ENCODE measurements around the gene WDCP. TPM values are rescaled to one million over a fixed set of nuclear protein-coding genes. Genes with fewer than 3 reads are reported as not detected.

The WDCP gene
- total and polyA plus RNA-seq, 7 donors: 1.2 to 10.0 (median 3.7) TPM

- Histone ChIP-seq H3K27ac (no peak overlapping the region), H3K4me3 (no peak overlapping the region), H3K4me1 (no peaks in the 10 kb centered on the region), H3K36me3 (peaks cover 0 to 35% (median 6%) of the 10 kb centered on the region in 4 donors), H3K27me3 (no peaks in the 10 kb centered on the region), H3K9me3 (no peaks in the 10 kb centered on the region)
- WGBS, 2 donors: 85 to 92% methylated on average over 16 of the region's 16 CpGs
- intact Hi-C loops (cut with DNase I): no loop called here
- DNase-seq: no peak
- TF ChIP-seq EP300 (IDR thresholded peaks at IDR 0.05) (no peak), POLR2AphosphoS5 (IDR thresholded peaks at IDR 0.05) (no peak), POLR2A (IDR thresholded peaks at IDR 0.05) (no peak), CTCF (IDR thresholded peaks at IDR 0.05) (no peak)
These were observed 24.1 kb downstream of the WDCP start for GRCh38 chr2:24022975-24023575.

- Histone ChIP-seq H3K4me3 (no peak overlapping the region), H3K36me3 (peaks cover 0 to 30% (median 6%) of the 10 kb centered on the region in 4 donors), H3K9me3 (no peaks in the 10 kb centered on the region), H3K27me3 (no peaks in the 10 kb centered on the region), H3K4me1 (no peaks in the 10 kb centered on the region), H3K27ac (no peak overlapping the region)
- intact Hi-C loops (cut with DNase I): no loop called here
- DNase-seq: no peak
- TF ChIP-seq CTCF (IDR thresholded peaks at IDR 0.05) (no peak), POLR2A (IDR thresholded peaks at IDR 0.05) (no peak), EP300 (IDR thresholded peaks at IDR 0.05) (no peak), POLR2AphosphoS5 (IDR thresholded peaks at IDR 0.05) (no peak)
- WGBS, 2 donors: 95% methylated on average over 14 of the region's 14 CpGs
These were observed 24.7 kb downstream of the WDCP start for GRCh38 chr2:24022324-24022974.

GRCh38 chr2:24021122-24021998, 25.8 kb downstream of the WDCP start:
- WGBS, 2 donors: 66 to 79% methylated on average over 19 of the region's 19 CpGs
- H3K4me1 ChIP-seq: no peaks in the 10 kb centered on the region
- intact Hi-C loops (cut with DNase I): no loop called here
- no peak overlapping the region for H3K4me3 ChIP-seq
- TF ChIP-seq EP300 (IDR thresholded peaks at IDR 0.05): no peak
- TF ChIP-seq CTCF (IDR thresholded peaks at IDR 0.05): no peak
- no peak for TF ChIP-seq POLR2AphosphoS5 (IDR thresholded peaks at IDR 0.05)
- no peak for TF ChIP-seq POLR2A (IDR thresholded peaks at IDR 0.05)
- peaks cover 0 to 24% (median 6%) of the 10 kb centered on the region in 4 donors for H3K36me3 ChIP-seq
- no peaks in the 10 kb centered on the region for H3K27me3 ChIP-seq
- no peak for DNase-seq
- no peak overlapping the region for H3K27ac ChIP-seq
- H3K9me3 ChIP-seq: no peaks in the 10 kb centered on the region

GRCh38 chr2:24020244-24020643, 26.9 kb downstream of the WDCP start:
- intact Hi-C loops (cut with DNase I): no loop called here
- H3K27me3 ChIP-seq: no peaks in the 10 kb centered on the region
- no peak overlapping the region for H3K4me3 ChIP-seq
- no peaks in the 10 kb centered on the region for H3K9me3 ChIP-seq
- H3K27ac ChIP-seq: no peak overlapping the region
- DNase-seq: no peak
- peaks cover 0 to 21% (median 6%) of the 10 kb centered on the region in 4 donors for H3K36me3 ChIP-seq
- TF ChIP-seq POLR2AphosphoS5 (IDR thresholded peaks at IDR 0.05): no peak
- no peak for TF ChIP-seq EP300 (IDR thresholded peaks at IDR 0.05)
- TF ChIP-seq POLR2A (IDR thresholded peaks at IDR 0.05): no peak
- TF ChIP-seq CTCF (IDR thresholded peaks at IDR 0.05): no peak
- no peaks in the 10 kb centered on the region for H3K4me1 ChIP-seq
- 66 to 84% methylated on average over 4 of the region's 4 CpGs for WGBS, 2 donors
